CD4-positive, alpha-beta T cell (primary cell): ENCODE results near the gene PRR15L. TPM values are rescaled to one million over a fixed set of nuclear protein-coding genes. Genes with fewer than 3 reads are reported as not detected.

Experiments
- ATAC-seq: fragments of 200-7000 bp; cut with Tn5 transposase; one replicate; pipeline ENCODE4 v1.10.0; 2022; ENCODE audit warnings: mild to moderate bottlenecking; ENCODE audit not compliant: poor library complexity
- CTCF ChIA-PET: fragments of 350-600 bp; sonication (Branson Sonifier 250); formaldehyde crosslinking; loops from one replicate; lab custom pipeline; 2021; ENCODE audit warnings: antibody characterized with exemption, inconsistent platforms; lab: Charles Lee
- POLR2A ChIA-PET: fragments of 350-600 bp; sonication (Branson Sonifier 250); formaldehyde crosslinking; loops from one replicate; lab custom pipeline; 2021; ENCODE audit warnings: antibody characterized with exemption, inconsistent platforms; lab: Charles Lee
- DNase-seq, 14 experiments: peaks; one replicate each; pipeline ENCODE4 v3.0.0-alpha.2; 2013 to 2020; ENCODE audit warnings: mixed read lengths in 2 of 14
- H3K27ac ChIP-seq, 2 donors: one replicate each; pipeline versions ENCODE4 v1.5.1 to v1.7.0; 2013; ENCODE audit warnings: low read length in 2 of 2, low read depth in 1 of 2, mild to moderate bottlenecking in 1 of 2
- H3K27me3 ChIP-seq, 2 experiments: 1 replicate in 1 of 2; 2 replicates in 1 of 2; pipeline versions ENCODE4 v1.6.1 to v1.7.0; 2013; ENCODE audit warnings: low read length in 2 of 2, control low read depth in 1 of 2, mild to moderate bottlenecking in 1 of 2, moderate library complexity in 1 of 2; ENCODE audit not compliant: insufficient read depth in 2 of 2, control insufficient read depth in 1 of 2
- H3K36me3 ChIP-seq: one replicate; pipeline ENCODE4 v1.6.1; 2013; ENCODE audit warnings: low read length, control low read depth; ENCODE audit not compliant: insufficient read depth
- H3K4me1 ChIP-seq: one replicate; pipeline ENCODE4 v1.6.1; 2013; ENCODE audit warnings: low read length, control low read depth; ENCODE audit not compliant: insufficient read depth
- H3K4me3 ChIP-seq: one replicate; pipeline ENCODE4 v1.5.1; 2013; ENCODE audit warnings: mild to moderate bottlenecking, low read length, moderate library complexity
- H3K9me3 ChIP-seq, 2 experiments: 1 replicate in 1 of 2; 2 replicates in 1 of 2; pipeline versions ENCODE4 v1.6.1 to v1.7.0; 2013; ENCODE audit warnings: low read length in 2 of 2, mild to moderate bottlenecking in 2 of 2, control low read depth in 1 of 2, moderate library complexity in 1 of 2; ENCODE audit not compliant: control insufficient read depth in 1 of 2, insufficient read depth in 1 of 2
- H3K27ac Mint-ChIP-seq: one replicate; pipeline ENCODE4 v1.8.0; 2020; ENCODE audit warnings: mixed read lengths
- H3K27me3 Mint-ChIP-seq: one replicate; pipeline ENCODE4 v1.8.0; 2021; ENCODE audit warnings: mixed read lengths
- H3K36me3 Mint-ChIP-seq: one replicate; pipeline ENCODE4 v1.8.0; 2021; ENCODE audit warnings: low read depth, mixed read lengths
- H3K4me1 Mint-ChIP-seq: one replicate; pipeline ENCODE4 v1.8.0; 2021; ENCODE audit warnings: low read depth, mixed read lengths
- H3K4me3 Mint-ChIP-seq: one replicate; pipeline ENCODE4 v1.8.0; 2020; ENCODE audit warnings: mild to moderate bottlenecking, mixed read lengths
- H3K9me3 Mint-ChIP-seq: one replicate; pipeline ENCODE4 v1.8.0; 2020; ENCODE audit warnings: mixed read lengths
- CTCF ChIP-seq: fragments of 200-600 bp; IDR thresholded peaks from one replicate; pipeline ENCODE4 v1.8.0; 2022; ENCODE audit warnings: antibody characterized with exemption, mild to moderate bottlenecking
- intact Hi-C, 2 experiments: fragments of 100-400 bp; cut with DNase I in 1 of 2; cut with micrococcal nuclease in 1 of 2; formaldehyde crosslinking; loops; one replicate each; pipeline versions ENCODE4 v1.15.1 to v1.9.0; 2023 to 2025; cut with DNase I, micrococcal nuclease
- total RNA-seq, 174 experiments: library from RNA in 2 of 174; stranded (reverse) in 2 of 174; gene quantifications; one replicate each; pipeline ENCODE4 v1.2.3 and lab custom pipeline; 2021 to 2026

Gene PRR15L
- total RNA-seq, 2 experiments from 2014 or later: not detected

GRCh38 chr17:47918006-47918405 is 39.7 kb downstream of the PRR15L start:
- H3K4me1 Mint-ChIP-seq: peaks cover 26% of the 10 kb centered on the region
- intact Hi-C loops: no loop called here

GRCh38 chr17:47917581-47917980 is 40.1 kb downstream of the PRR15L start:
- Mint-ChIP-seq H3K4me3 (no peak overlapping the region), H3K4me1 (peaks cover 26% of the 10 kb centered on the region), H3K27me3 (no peaks in the 10 kb centered on the region), H3K9me3 (no peaks in the 10 kb centered on the region), H3K36me3 (peaks cover 65% of the 10 kb centered on the region), H3K27ac (peak overlapping the region; percentile 42)
- Histone ChIP-seq H3K9me3 (no peaks in the 10 kb centered on the region), H3K27ac (peak overlapping the region in 1 of 2 donors; percentile 17), H3K4me3 (no peak overlapping the region), H3K4me1 (no peaks in the 10 kb centered on the region), H3K27me3 (no peaks in the 10 kb centered on the region), H3K36me3 (peaks cover 30% of the 10 kb centered on the region)
- CTCF ChIA-PET: no interaction called here
- intact Hi-C loops: no loop called here
- no peak for TF ChIP-seq CTCF
- POLR2A ChIA-PET: interaction anchor here (0.7 kb wide), 1 partner anchor 162 kb away, joined by 6 read pairs; no protein-coding TSS in a partner anchor
- no peak for ATAC-seq
- no peak for DNase-seq

More at GRCh38 chr17:47918006-47918405, 39.7 kb downstream of the PRR15L start:
- no peaks in the 10 kb centered on the region for H3K9me3 Mint-ChIP-seq
- H3K27me3 Mint-ChIP-seq: no peaks in the 10 kb centered on the region
- no peaks in the 10 kb centered on the region for H3K4me1 ChIP-seq
- CTCF ChIA-PET: no interaction called here
- H3K4me3 Mint-ChIP-seq: no peak overlapping the region
- DNase-seq: peak in 1 of 14 experiments; percentile 7
- H3K9me3 ChIP-seq: no peaks in the 10 kb centered on the region
- no peak for TF ChIP-seq CTCF
- H3K27ac Mint-ChIP-seq: peak overlapping the region; percentile 42
- H3K36me3 Mint-ChIP-seq: peaks cover 69% of the 10 kb centered on the region
- no peak overlapping the region for H3K4me3 ChIP-seq
- no peaks in the 10 kb centered on the region for H3K27me3 ChIP-seq
- peak overlapping the region in 1 of 2 donors; percentile 17 for H3K27ac ChIP-seq
- ATAC-seq: no peak
- POLR2A ChIA-PET: interaction anchor here (1.0 to 1.2 kb wide), 2 partner anchors 22 to 24 kb away, joined by 3 to 4 read pairs; partner anchors contain the start of genes PNPO and SP2
- peaks cover 34% of the 10 kb centered on the region for H3K36me3 ChIP-seq

- peaks cover 31% of the 10 kb centered on the region for H3K4me1 Mint-ChIP-seq
Observed at GRCh38 chr17:47916489-47917208, 41.0 kb downstream of the PRR15L start.

More at GRCh38 chr17:47916489-47917208, 41.0 kb downstream of the PRR15L start:
- no peaks in the 10 kb centered on the region for H3K27me3 ChIP-seq
- H3K4me1 ChIP-seq: no peaks in the 10 kb centered on the region
- ChIA-PET POLR2A (interaction anchor here (0.7 to 1.4 kb wide), 2 partner anchors 24 to 161 kb away, joined by 3 to 6 read pairs; partner anchors contain the start of gene PNPO), CTCF (no interaction called here)
- Mint-ChIP-seq H3K9me3 (no peaks in the 10 kb centered on the region), H3K27ac (no peak overlapping the region), H3K4me3 (no peak overlapping the region), H3K27me3 (no peaks in the 10 kb centered on the region), H3K36me3 (peaks cover 62% of the 10 kb centered on the region)
- peaks cover 28% of the 10 kb centered on the region for H3K36me3 ChIP-seq
- H3K9me3 ChIP-seq: no peaks in the 10 kb centered on the region
- no peak overlapping the region for H3K4me3 ChIP-seq
- intact Hi-C loops: no loop called here
- H3K27ac ChIP-seq: no peak overlapping the region
- ATAC-seq (no peak), DNase-seq (no peak)
- no peak for TF ChIP-seq CTCF
